H1 (cell line): ENCODE data around the gene OSBPL2. TPM values are rescaled to one million over a fixed set of nuclear protein-coding genes. Genes with fewer than 3 reads are reported as not detected.

Experiments used
- CTCF ChIA-PET: fragments of 300-600 bp; sonication (Branson Sonifier 250); formaldehyde crosslinking; loops from one replicate; lab custom pipeline; 2021; ENCODE audit not compliant: partially characterized antibody; lab: Charles Lee
- POLR2A ChIA-PET: fragments of 300-600 bp; sonication (Branson Sonifier 250); formaldehyde crosslinking; loops from one replicate; lab custom pipeline; 2021; ENCODE audit warnings: inconsistent platforms; ENCODE audit not compliant: partially characterized antibody; lab: Charles Lee
- DNase-seq, 2 experiments: peaks; one replicate each; pipeline versions ENCODE4 v3.0.0 to v3.0.0-alpha.2; 2010 to 2022; ENCODE audit warnings: low spot score in 2 of 2, low read depth in 1 of 2, mixed read lengths in 1 of 2
- FAIRE-seq: peaks from 2 replicates; lab custom pipeline; 2011; peaks lifted over from hg19 to GRCh38; lab: Jason Lieb, UNC
- H2AFZ ChIP-seq: 2 replicates; pipeline ENCODE4 v1.8.1; 2012; ENCODE audit warnings: low read length, inconsistent platforms
- H2AK5ac ChIP-seq: 2 replicates; pipeline ENCODE4 v1.6.1; 2013; ENCODE audit warnings: low read depth, low read length
- H2BK120ac ChIP-seq: replicated peaks from 2 replicates; pipeline ENCODE3; 2013; ENCODE audit warnings: low read depth, low read length, inconsistent platforms
- H2BK12ac ChIP-seq: 2 replicates; pipeline ENCODE4 v1.6.1; 2013; ENCODE audit warnings: low read depth, low read length
- H2BK15ac ChIP-seq: 2 replicates; pipeline ENCODE4 v1.6.1; 2013; ENCODE audit warnings: low read length
- H2BK20ac ChIP-seq: 2 replicates; pipeline ENCODE4 v1.6.1; 2013; ENCODE audit warnings: low read length
- H2BK5ac ChIP-seq: 2 replicates; pipeline ENCODE4 v1.6.1; 2013; ENCODE audit warnings: low read depth, low read length
- H3K14ac ChIP-seq: 2 replicates; pipeline ENCODE4 v1.6.1; 2013; ENCODE audit warnings: inconsistent platforms; ENCODE audit not compliant: insufficient read length
- H3K18ac ChIP-seq: 2 replicates; pipeline ENCODE4 v1.6.1; 2013; ENCODE audit warnings: low read length; ENCODE audit errors: extremely low read depth
- H3K23ac ChIP-seq: 2 replicates; pipeline ENCODE4 v1.6.1; 2013; ENCODE audit warnings: inconsistent platforms; ENCODE audit not compliant: insufficient read length
- H3K23me2 ChIP-seq: 2 replicates; pipeline ENCODE4 v1.6.1; 2013; ENCODE audit warnings: low read depth, low read length
- H3K27ac ChIP-seq: 2 replicates; pipeline ENCODE4 v1.6.1; 2011; ENCODE audit warnings: low read depth, low read length, inconsistent platforms
- H3K27me3 ChIP-seq, 4 experiments: replicated peaks in 1 of 4; 1 replicate in 1 of 4; 2 replicates in 3 of 4; pipeline versions ENCODE4 v1.6.1 to v1.8.1; 2011 to 2013; ENCODE audit warnings: low read length in 3 of 4, mild to moderate bottlenecking in 3 of 4, inconsistent platforms in 2 of 4, mixed read lengths in 2 of 4, moderate library complexity in 1 of 4; ENCODE audit not compliant: control insufficient read depth in 3 of 4, insufficient read depth in 3 of 4; ENCODE audit errors: extremely low read depth in 1 of 4
- H3K36me3 ChIP-seq, 4 experiments: 2 replicates each; pipeline versions ENCODE4 v1.6.1 to v1.8.1; 2011 to 2013; ENCODE audit warnings: mild to moderate bottlenecking in 4 of 4, low read length in 3 of 4, moderate library complexity in 2 of 4, control low read depth in 1 of 4, inconsistent platforms in 1 of 4; ENCODE audit not compliant: insufficient read depth in 4 of 4, control insufficient read depth in 2 of 4
- H3K4ac ChIP-seq: replicated peaks from 2 replicates; pipeline ENCODE3; 2013; ENCODE audit warnings: low read length, low read depth, mixed read lengths, inconsistent platforms; ENCODE audit not compliant: insufficient read length
- H3K4me1 ChIP-seq, 4 experiments: replicated peaks in 1 of 4; 1 replicate in 1 of 4; 2 replicates in 3 of 4; pipeline versions ENCODE4 v1.6.1 to v1.8.1; 2011 to 2013; ENCODE audit warnings: low read length in 3 of 4, inconsistent platforms in 2 of 4, mixed read lengths in 1 of 4; ENCODE audit not compliant: insufficient read depth in 4 of 4, control insufficient read depth in 3 of 4
- H3K4me2 ChIP-seq, 2 experiments: 2 replicates each; pipeline versions ENCODE4 v1.6.1 to v1.8.1; 2011 to 2013; ENCODE audit warnings: low read depth in 2 of 2, low read length in 2 of 2, control low read depth in 1 of 2, inconsistent platforms in 1 of 2, mild to moderate bottlenecking in 1 of 2; ENCODE audit not compliant: insufficient read depth in 1 of 2
- H3K4me3 ChIP-seq, 4 experiments: fragments of 200-600, 300-600 bp in 1 of 4; sonication (generic), shearing (Covaris generic), sonication (Bioruptor Twin) in 1 of 4; 2 replicates each; pipeline versions ENCODE4 v1.5.1 to v1.8.1; 2011 to 2016; ENCODE audit warnings: low read length in 4 of 4, low read depth in 3 of 4, control low read depth in 2 of 4, inconsistent platforms in 2 of 4, mild to moderate bottlenecking in 2 of 4, mixed read lengths in 1 of 4, moderate library complexity in 1 of 4; ENCODE audit not compliant: insufficient read depth in 2 of 4; ENCODE audit errors: extremely low read depth in 1 of 4
- H3K56ac ChIP-seq: replicated peaks from 2 replicates; pipeline ENCODE3; 2013; ENCODE audit warnings: low read depth, mild to moderate bottlenecking, mixed read lengths, low read length, inconsistent platforms; ENCODE audit not compliant: insufficient read length
- H3K79me1 ChIP-seq: 2 replicates; pipeline ENCODE4 v1.6.1; 2013; ENCODE audit warnings: low read depth, low read length, control low read depth
- H3K79me2 ChIP-seq, 2 experiments: 2 replicates each; pipeline versions ENCODE4 v1.6.1 to v1.8.1; 2012 to 2013; ENCODE audit warnings: low read length in 2 of 2, mild to moderate bottlenecking in 2 of 2, inconsistent platforms in 1 of 2; ENCODE audit not compliant: insufficient read depth in 2 of 2, control insufficient read depth in 1 of 2
- H3K9ac ChIP-seq, 4 experiments: replicated peaks in 1 of 4; 1 replicate in 1 of 4; 2 replicates in 3 of 4; pipeline versions ENCODE4 v1.6.1 to v1.8.1; 2011 to 2013; ENCODE audit warnings: low read depth in 3 of 4, low read length in 3 of 4, control low read depth in 2 of 4, mild to moderate bottlenecking in 2 of 4, moderate library complexity in 2 of 4, inconsistent platforms in 1 of 4; ENCODE audit errors: extremely low read depth in 1 of 4
- H3K9me3 ChIP-seq, 2 experiments: 2 replicates each; pipeline versions ENCODE4 v1.6.1 to v1.8.1; 2012 to 2013; ENCODE audit warnings: mild to moderate bottlenecking in 2 of 2, moderate library complexity in 2 of 2, control low read depth in 1 of 2, inconsistent platforms in 1 of 2, low read depth in 1 of 2, low read length in 1 of 2, mixed read lengths in 1 of 2; ENCODE audit not compliant: insufficient read depth in 2 of 2
- H4K20me1 ChIP-seq, 2 experiments: replicated peaks in 1 of 2; 2 replicates each; pipeline versions ENCODE3 to v1.8.1; 2011 to 2013; ENCODE audit warnings: inconsistent platforms in 2 of 2, low read length in 2 of 2, mild to moderate bottlenecking in 1 of 2; ENCODE audit not compliant: insufficient read depth in 2 of 2, control insufficient read depth in 1 of 2
- H4K5ac ChIP-seq: 2 replicates; pipeline ENCODE4 v1.6.1; 2013; ENCODE audit warnings: low read length, low read depth, mixed read lengths, inconsistent platforms; ENCODE audit not compliant: insufficient read length
- H4K8ac ChIP-seq: 2 replicates; pipeline ENCODE4 v1.8.0; 2013; ENCODE audit warnings: mild to moderate bottlenecking, moderate library complexity, low read length, inconsistent platforms; ENCODE audit not compliant: insufficient read depth; ENCODE audit errors: extremely low read depth
- H4K91ac ChIP-seq: replicated peaks from 2 replicates; pipeline ENCODE3; 2013; ENCODE audit warnings: low read length, mixed read lengths, inconsistent platforms; ENCODE audit not compliant: insufficient read length
- CTBP2 ChIP-seq: IDR thresholded peaks from 2 replicates; pipeline ENCODE4 v1.7.0; 2011; ENCODE audit warnings: borderline replicate concordance, mild to moderate bottlenecking, moderate library complexity, mixed read lengths, low read length; ENCODE audit not compliant: insufficient read depth, insufficient read length
- MAX ChIP-seq: IDR thresholded peaks from 2 replicates; pipeline ENCODE4 v1.6.1; 2012; ENCODE audit warnings: inconsistent platforms
- POLR2AphosphoS5 ChIP-seq: IDR thresholded peaks from 2 replicates; pipeline ENCODE4 v1.6.1; 2011; ENCODE audit warnings: low read depth, low read length
- POU5F1 ChIP-seq: IDR thresholded peaks from 2 replicates; pipeline ENCODE4 v1.6.1; 2011; ENCODE audit warnings: low read depth, mild to moderate bottlenecking, low read length, moderate library complexity
- RXRA ChIP-seq: IDR thresholded peaks from 2 replicates; pipeline ENCODE4 v1.6.1; 2011; ENCODE audit warnings: low read depth, mild to moderate bottlenecking, low read length, moderate library complexity; ENCODE audit not compliant: insufficient read depth
- SIX5 ChIP-seq: IDR thresholded peaks from 2 replicates; pipeline ENCODE4 v1.6.1; 2011; ENCODE audit warnings: mild to moderate bottlenecking, low read depth, low read length
- TBP ChIP-seq: IDR thresholded peaks from 2 replicates; pipeline ENCODE4 v1.6.1; 2011; ENCODE audit warnings: low read depth, low read length, improper control_type of control experiment
- TCF12 ChIP-seq: IDR thresholded peaks from 2 replicates; pipeline ENCODE4 v1.6.1; 2011; ENCODE audit warnings: low read depth, mild to moderate bottlenecking, low read length
- ZNF274 ChIP-seq: IDR thresholded peaks from 2 replicates; pipeline ENCODE4 v1.7.0; 2012; ENCODE audit warnings: low read length, borderline replicate concordance; ENCODE audit errors: extremely low read depth
- WGBS, 2 experiments: shearing (Covaris generic) in 1 of 2; methylation state at CpG; one replicate each; pipeline versions ENCODE4 v1.1.6 to v1.1.7; 2013 to 2015; ENCODE audit warnings: low lambda C conversion rate in 2 of 2, mixed read lengths in 2 of 2, inconsistent platforms in 1 of 2, low coverage in 1 of 2, missing lambda C conversion rate in 1 of 2; ENCODE audit not compliant: insufficient replicate concordance in 2 of 2, insufficient coverage in 1 of 2, insufficient read length in 1 of 2; ENCODE audit errors: extremely low coverage in 1 of 2, missing lambda C conversion rate in 1 of 2; 5-methylcytosine and 5-hydroxymethylcytosine counted together
- polyA plus RNA-seq, 7 experiments: library from polyadenylated mRNA; depleted of rRNA in 3 of 7; stranded (reverse) in 5 of 7; unstranded in 2 of 7; fragments of >200 nt in 5 of 7; fragments of 200-250 nt in 2 of 7; gene quantifications; 1 replicate in 5 of 7; 2 replicates in 1 of 7; 4 replicates in 1 of 7; pipeline versions ENCODE4 v1.2.1 to v1.2.3, GENCODE V29; 2011 to 2013; ENCODE audit warnings: missing spikeins in 2 of 7, mixed read lengths in 2 of 7
- total RNA-seq: library from RNA; stranded (reverse); fragmentation: NEBNext Ultra II Directional; extraction: Animal tissue kit (Norgen Biotek cat#: 25700); gene quantifications from 2 replicates; pipeline ENCODE4 v1.2.1, GENCODE V29; 2021
- TF ChIP-seq, protein P1 (sequence below): IDR thresholded peaks from 2 replicates; pipeline ENCODE4 v1.6.1; 2012; ENCODE audit warnings: low read length, inconsistent platforms
- TF ChIP-seq, protein P2 (sequence below): IDR thresholded peaks from 2 replicates; pipeline ENCODE4 v1.6.1; 2012; ENCODE audit warnings: inconsistent platforms

The OSBPL2 gene
- total and polyA plus RNA-seq, 2 of the 8 experiments (the other 6 are each of a cell fraction or from before 2014, with no cell fraction given) = 11.7 to 42.4 TPM

- DNase-seq (no peak), FAIRE-seq (no peak)
- POLR2A ChIA-PET = no interaction called here
- no peak overlapping the region for H3K4me2 ChIP-seq
- H3K18ac ChIP-seq = no peak overlapping the region
- peaks cover 0 to 22% (median 14%) of the 10 kb centered on the region in 4 experiments; a peak in 6 of 7 replicates for H3K4me1 ChIP-seq
- no peak overlapping the region for H3K56ac ChIP-seq
- no peak overlapping the region for H3K27ac ChIP-seq
- no peak overlapping the region for H3K4me3 ChIP-seq
- H3K27me3 ChIP-seq = peaks cover 0 to 41% (median 23%) of the 10 kb centered on the region in 4 experiments; a peak in 6 of 7 replicates
- no peak overlapping the region for H2BK5ac ChIP-seq
- no peak overlapping the region for H4K5ac ChIP-seq
- H3K36me3 ChIP-seq = no peaks in the 10 kb centered on the region
- no peak overlapping the region for H3K9ac ChIP-seq
- H2BK120ac ChIP-seq = no peak overlapping the region
- CTCF ChIA-PET = interaction anchor here (0.9 to 1.8 kb wide), 2 partner anchors 15 to 74 kb away, joined by 3 read pairs; no protein-coding TSS in a partner anchor
- no peak overlapping the region for H2AFZ ChIP-seq
- H3K79me1 ChIP-seq = 0 out of 2 replicates have a peak, but pooled peaks cover 2% of the 10 kb centered on the region
- H2BK12ac ChIP-seq = no peak overlapping the region
- H3K4ac ChIP-seq = no peak overlapping the region
- peaks cover 22% of the 10 kb centered on the region; the same call in 1 of the 2 replicates for H3K23me2 ChIP-seq
- WGBS, 2 experiments = 90% methylated on average over 12 of the region's 13 CpGs; no CpG with 5 or more reads in 1 of the 2 experiments
- no peak overlapping the region for H2AK5ac ChIP-seq
- no peak overlapping the region for H4K91ac ChIP-seq
- peaks cover 3 to 21% of the 10 kb centered on the region in 2 experiments for H4K20me1 ChIP-seq
- peak overlapping the region; percentile 61; the same call in 1 of the 2 replicates for H2BK15ac ChIP-seq
- peaks cover 0 to 3% of the 10 kb centered on the region in 2 experiments; a peak in 1 of 4 replicates for H3K9me3 ChIP-seq
- no peak overlapping the region for H3K23ac ChIP-seq
- no peak overlapping the region for H3K14ac ChIP-seq
- H4K8ac ChIP-seq = no peak overlapping the region
- H2BK20ac ChIP-seq = no peak overlapping the region
- no peaks in the 10 kb centered on the region for H3K79me2 ChIP-seq
- no peak for TF ChIP-seq MAX
- TF ChIP-seq, protein P1, sequence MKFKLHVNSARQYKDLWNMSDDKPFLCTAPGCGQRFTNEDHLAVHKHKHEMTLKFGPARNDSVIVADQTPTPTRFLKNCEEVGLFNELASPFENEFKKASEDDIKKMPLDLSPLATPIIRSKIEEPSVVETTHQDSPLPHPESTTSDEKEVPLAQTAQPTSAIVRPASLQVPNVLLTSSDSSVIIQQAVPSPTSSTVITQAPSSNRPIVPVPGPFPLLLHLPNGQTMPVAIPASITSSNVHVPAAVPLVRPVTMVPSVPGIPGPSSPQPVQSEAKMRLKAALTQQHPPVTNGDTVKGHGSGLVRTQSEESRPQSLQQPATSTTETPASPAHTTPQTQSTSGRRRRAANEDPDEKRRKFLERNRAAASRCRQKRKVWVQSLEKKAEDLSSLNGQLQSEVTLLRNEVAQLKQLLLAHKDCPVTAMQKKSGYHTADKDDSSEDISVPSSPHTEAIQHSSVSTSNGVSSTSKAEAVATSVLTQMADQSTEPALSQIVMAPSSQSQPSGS = no peak
- no peak for TF ChIP-seq CTBP2
- TF ChIP-seq POU5F1 = no peak
- no peak for TF ChIP-seq SIX5
- no peak for TF ChIP-seq ZNF274
- no peak for TF ChIP-seq TCF12
- TF ChIP-seq RXRA = no peak
- TF ChIP-seq, protein P2, sequence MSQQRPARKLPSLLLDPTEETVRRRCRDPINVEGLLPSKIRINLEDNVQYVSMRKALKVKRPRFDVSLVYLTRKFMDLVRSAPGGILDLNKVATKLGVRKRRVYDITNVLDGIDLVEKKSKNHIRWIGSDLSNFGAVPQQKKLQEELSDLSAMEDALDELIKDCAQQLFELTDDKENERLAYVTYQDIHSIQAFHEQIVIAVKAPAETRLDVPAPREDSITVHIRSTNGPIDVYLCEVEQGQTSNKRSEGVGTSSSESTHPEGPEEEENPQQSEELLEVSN = no peak
- no peak for TF ChIP-seq TBP
- TF ChIP-seq POLR2AphosphoS5 = no peak
Observed at GRCh38 chr20:62225026-62225425, 13.3 kb upstream of the OSBPL2 start.
